AG10803 (cell line): ENCODE data around the gene IL1RAPL2.
A peak's percentile ranks its signal among the peaks of the same experiment; 100 is the strongest.

Experiments used
- DNase-seq: peaks from one replicate; pipeline ENCODE4 v3.0.0; 2010; ENCODE audit warnings: low read depth
- H3K4me3 ChIP-seq: 2 replicates; pipeline ENCODE4 v1.5.1; 2011; ENCODE audit warnings: mild to moderate bottlenecking, low read length, control low read depth
- TF ChIP-seq, protein P1 (sequence below): conservative IDR thresholded peaks from 2 replicates; pipeline ENCODE4 v1.5.1; 2011; ENCODE audit warnings: mild to moderate bottlenecking, low read length, control low read depth, inconsistent platforms

The IL1RAPL2 gene

DNA sequence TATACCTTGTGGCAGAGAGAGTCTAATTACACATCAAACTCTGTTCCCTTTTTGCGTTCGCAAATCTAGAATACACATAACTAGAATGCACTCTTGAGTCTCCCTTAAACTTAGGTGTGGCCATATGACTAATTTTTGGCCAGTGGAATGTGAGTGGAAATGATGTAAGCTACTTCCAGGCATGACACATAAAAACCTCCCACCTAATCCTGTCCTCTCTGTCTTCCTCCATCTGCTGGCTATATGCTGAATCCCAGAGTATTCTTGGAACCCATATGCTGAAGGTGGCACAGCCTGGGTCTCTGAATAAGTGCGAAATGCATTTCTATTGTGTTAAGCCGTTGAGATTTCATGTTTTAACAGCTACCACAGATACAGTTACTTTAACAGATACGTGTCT is 986.4 kb downstream of the IL1RAPL2 start:
- TF ChIP-seq, protein P1, sequence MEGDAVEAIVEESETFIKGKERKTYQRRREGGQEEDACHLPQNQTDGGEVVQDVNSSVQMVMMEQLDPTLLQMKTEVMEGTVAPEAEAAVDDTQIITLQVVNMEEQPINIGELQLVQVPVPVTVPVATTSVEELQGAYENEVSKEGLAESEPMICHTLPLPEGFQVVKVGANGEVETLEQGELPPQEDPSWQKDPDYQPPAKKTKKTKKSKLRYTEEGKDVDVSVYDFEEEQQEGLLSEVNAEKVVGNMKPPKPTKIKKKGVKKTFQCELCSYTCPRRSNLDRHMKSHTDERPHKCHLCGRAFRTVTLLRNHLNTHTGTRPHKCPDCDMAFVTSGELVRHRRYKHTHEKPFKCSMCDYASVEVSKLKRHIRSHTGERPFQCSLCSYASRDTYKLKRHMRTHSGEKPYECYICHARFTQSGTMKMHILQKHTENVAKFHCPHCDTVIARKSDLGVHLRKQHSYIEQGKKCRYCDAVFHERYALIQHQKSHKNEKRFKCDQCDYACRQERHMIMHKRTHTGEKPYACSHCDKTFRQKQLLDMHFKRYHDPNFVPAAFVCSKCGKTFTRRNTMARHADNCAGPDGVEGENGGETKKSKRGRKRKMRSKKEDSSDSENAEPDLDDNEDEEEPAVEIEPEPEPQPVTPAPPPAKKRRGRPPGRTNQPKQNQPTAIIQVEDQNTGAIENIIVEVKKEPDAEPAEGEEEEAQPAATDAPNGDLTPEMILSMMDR, result no peak
- H3K4me3 ChIP-seq, result no peak overlapping the region
- DNase-seq, result no peak

GRCh38 chrX:105553118-105553517 is 987.1 kb downstream of the IL1RAPL2 start:
- no peak overlapping the region for H3K4me3 ChIP-seq
- TF ChIP-seq, protein P1, result no peak
- no peak for DNase-seq

DNA sequence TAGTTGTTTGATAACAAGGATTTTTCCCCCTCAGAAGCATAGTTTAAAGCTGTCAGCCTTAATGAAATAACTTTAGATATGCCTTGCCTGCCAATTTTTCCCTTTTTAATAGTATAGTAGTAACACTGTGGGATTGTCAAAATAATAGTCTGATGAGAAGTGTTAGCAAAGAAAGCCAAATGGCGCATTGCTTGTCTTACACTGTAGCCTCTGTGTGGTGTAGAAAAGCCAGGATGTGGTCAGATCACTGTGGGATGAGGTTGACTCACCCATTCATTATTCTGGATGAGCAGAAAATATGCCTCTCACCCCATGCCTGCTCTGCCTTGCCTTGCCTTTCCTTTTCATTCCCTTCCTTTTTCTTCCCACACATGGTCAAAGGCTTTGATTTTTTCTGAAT is 998.5 kb downstream of the IL1RAPL2 start:
- TF ChIP-seq, protein P1, result no peak
- H3K4me3 ChIP-seq, result no peak overlapping the region
- peak; percentile 47 for DNase-seq

- TF ChIP-seq, protein P1, result no peak
- DNase-seq, result no peak
- no peak overlapping the region for H3K4me3 ChIP-seq
These were observed 999.9 kb downstream of the IL1RAPL2 start for GRCh38 chrX:105565856-105566255.

DNA sequence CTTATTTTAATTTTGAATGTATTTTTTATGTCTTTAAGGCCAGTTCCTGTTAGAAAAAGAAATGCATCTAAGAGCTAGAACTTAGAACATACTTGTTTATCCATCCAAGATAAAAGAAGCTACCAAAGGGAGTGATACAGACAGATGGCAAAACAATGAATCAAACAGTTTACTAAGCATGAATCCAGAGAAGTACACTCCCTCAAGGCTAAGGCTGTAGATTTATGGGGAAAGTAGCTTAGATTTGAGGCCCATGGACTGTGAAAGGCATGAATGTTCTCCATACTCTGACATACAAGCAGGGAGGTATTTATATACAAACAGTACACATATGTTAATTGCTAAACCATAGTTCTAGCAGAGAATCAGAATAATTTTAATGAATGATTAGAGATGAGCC is 1001.1 kb downstream of the IL1RAPL2 start:
- no peak overlapping the region for H3K4me3 ChIP-seq
- TF ChIP-seq, protein P1, result no peak
- DNase-seq, result no peak

- no peak for DNase-seq
- no peak overlapping the region for H3K4me3 ChIP-seq
- TF ChIP-seq, protein P1, result no peak
These were observed 1042.7 kb downstream of the IL1RAPL2 start for GRCh38 chrX:105608745-105609144.

DNA sequence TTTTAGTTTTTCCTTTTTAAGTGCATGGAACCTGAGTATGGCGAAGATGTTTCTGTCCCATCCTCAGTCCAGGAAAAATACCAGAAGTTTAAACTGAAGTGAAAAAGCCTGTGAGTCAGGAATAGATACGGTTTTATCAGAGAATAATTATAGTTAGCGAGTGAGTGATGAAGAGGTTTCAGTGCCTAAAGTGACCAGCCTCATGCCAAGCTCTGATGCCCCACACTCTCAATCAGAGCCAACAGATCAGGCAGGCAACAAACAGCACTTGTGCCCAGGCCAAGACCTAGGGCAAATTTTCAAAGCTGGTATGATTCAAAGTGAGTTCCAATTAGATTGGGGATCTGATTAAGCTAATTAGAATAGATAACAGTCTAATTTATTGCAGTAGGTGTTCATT is 1043.5 kb downstream of the IL1RAPL2 start:
- no peak for DNase-seq
- TF ChIP-seq, protein P1, result no peak
- no peak overlapping the region for H3K4me3 ChIP-seq
